C4-2B (cell line): ENCODE data around the gene LRRFIP1.

Experiments used
- ZFX ChIP-seq: fragments of 450-650 bp; IDR thresholded peaks from 2 replicates; pipeline ENCODE4 v1.6.1; 2017
- TF ChIP-seq, protein P1 (sequence below): fragments of 450-650 bp; conservative IDR thresholded peaks from 2 replicates; pipeline ENCODE4 v1.5.1; 2017; ENCODE audit warnings: mild to moderate bottlenecking

DNA sequence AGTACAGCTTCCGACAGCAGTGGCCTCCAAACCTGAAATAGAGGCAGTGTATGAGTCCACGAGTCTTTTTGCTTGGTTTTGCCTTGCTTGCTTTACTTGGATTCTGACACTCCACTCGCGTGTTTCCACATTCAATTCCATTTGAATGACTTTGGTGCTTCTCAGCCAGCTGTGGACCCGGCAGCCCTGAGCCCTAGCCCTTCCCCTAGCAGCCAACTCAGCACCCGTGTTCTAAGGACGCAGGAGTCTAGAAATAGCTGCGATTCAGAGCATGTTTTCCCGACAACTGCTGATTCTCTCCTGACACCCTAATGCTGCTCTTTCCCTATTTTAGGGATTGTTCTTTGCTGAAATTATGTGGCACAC is 20.6 kb downstream of the LRRFIP1 start:
- TF ChIP-seq, protein P1, sequence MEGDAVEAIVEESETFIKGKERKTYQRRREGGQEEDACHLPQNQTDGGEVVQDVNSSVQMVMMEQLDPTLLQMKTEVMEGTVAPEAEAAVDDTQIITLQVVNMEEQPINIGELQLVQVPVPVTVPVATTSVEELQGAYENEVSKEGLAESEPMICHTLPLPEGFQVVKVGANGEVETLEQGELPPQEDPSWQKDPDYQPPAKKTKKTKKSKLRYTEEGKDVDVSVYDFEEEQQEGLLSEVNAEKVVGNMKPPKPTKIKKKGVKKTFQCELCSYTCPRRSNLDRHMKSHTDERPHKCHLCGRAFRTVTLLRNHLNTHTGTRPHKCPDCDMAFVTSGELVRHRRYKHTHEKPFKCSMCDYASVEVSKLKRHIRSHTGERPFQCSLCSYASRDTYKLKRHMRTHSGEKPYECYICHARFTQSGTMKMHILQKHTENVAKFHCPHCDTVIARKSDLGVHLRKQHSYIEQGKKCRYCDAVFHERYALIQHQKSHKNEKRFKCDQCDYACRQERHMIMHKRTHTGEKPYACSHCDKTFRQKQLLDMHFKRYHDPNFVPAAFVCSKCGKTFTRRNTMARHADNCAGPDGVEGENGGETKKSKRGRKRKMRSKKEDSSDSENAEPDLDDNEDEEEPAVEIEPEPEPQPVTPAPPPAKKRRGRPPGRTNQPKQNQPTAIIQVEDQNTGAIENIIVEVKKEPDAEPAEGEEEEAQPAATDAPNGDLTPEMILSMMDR: no peak
- TF ChIP-seq ZFX: no peak
